ENCODE measurements around the gene TMEM255B. TPM values are rescaled to one million over a fixed set of nuclear protein-coding genes. Genes with fewer than 3 reads are reported as not detected.

TMEM255B gene
- total RNA-seq, 1 experiment from 2014 or later: 2.8 TPM

- Mint-ChIP-seq H3K27me3 (ENCODE audit: low read depth) (peaks cover 3% of the 10 kb centered on the region), H3K4me1 (no peaks in the 10 kb centered on the region), H3K9me3 (peaks cover 18 to 21% of the 10 kb centered on the region in 2 experiments), H3K36me3 (ENCODE audit: insufficient read depth in 1 of 3, low read depth in 3 of 3) (peaks cover 3 to 12% (median 8%) of the 10 kb centered on the region in 3 experiments), H3K27ac (no peak overlapping the region; a peak in 1 of 7 replicates), H3K4me3 (no peak overlapping the region)
- no peak overlapping the region for H2BK20ac ChIP-seq (ENCODE audit: low read depth, low read length, poor library complexity, severe bottlenecking)
- no peak overlapping the region for H3K14ac ChIP-seq (ENCODE audit: insufficient read depth, low read length)
- H2BK15ac ChIP-seq (ENCODE audit: low read depth, low read length): no peak overlapping the region
- H3K23me2 ChIP-seq (ENCODE audit: insufficient read length, low read depth, low read length, poor library complexity, severe bottlenecking): no peaks in the 10 kb centered on the region
- H3K4me2 ChIP-seq (ENCODE audit: insufficient read depth, insufficient read length, low read length): no peak overlapping the region
- no peak for TF ChIP-seq CTCF (conservative IDR thresholded peaks at IDR 0.05)
- no peak overlapping the region for H3K23ac ChIP-seq (ENCODE audit: insufficient read length, low read depth, low read length)
- H4K91ac ChIP-seq (ENCODE audit: insufficient read length, low read depth, low read length): no peak overlapping the region
- H2AK5ac ChIP-seq (ENCODE audit: insufficient read length, low read length): no peak overlapping the region
- H3K4me1 ChIP-seq (ENCODE audit: insufficient read depth, low read length): no peaks in the 10 kb centered on the region
- H3K56ac ChIP-seq (ENCODE audit: insufficient read length, low read depth, low read length): no peak overlapping the region
- no peak overlapping the region for H3K4ac ChIP-seq (ENCODE audit: low read depth, low read length)
- H4K5ac ChIP-seq (ENCODE audit: insufficient read length, low read depth, low read length): no peak overlapping the region
- H3K9ac ChIP-seq (ENCODE audit: extremely low read depth, insufficient read length, low read length): no peak overlapping the region
- H4K8ac ChIP-seq (replicated peaks; ENCODE audit: insufficient read length, low read depth, low read length): no peak overlapping the region
- no peaks in the 10 kb centered on the region for H3K27me3 ChIP-seq (ENCODE audit: insufficient read depth, low read length)
- no peaks in the 10 kb centered on the region for H3K79me2 ChIP-seq (ENCODE audit: insufficient read depth, low read length)
- H2BK12ac ChIP-seq (ENCODE audit: insufficient read length, low read depth, low read length): no peak overlapping the region
- H3K79me1 ChIP-seq (ENCODE audit: insufficient read depth, low read depth, low read length, poor library complexity, severe bottlenecking): no peaks in the 10 kb centered on the region
- no peak overlapping the region for H2BK5ac ChIP-seq (ENCODE audit: insufficient read length, low read length)
- H3T11ph ChIP-seq (ENCODE audit: low read length): no peak overlapping the region
- DNase-seq: no peak
- WGBS (ENCODE audit: extremely low coverage, insufficient read length, low lambda C conversion rate): no CpG with 5 or more reads among the region's 2 CpGs
- no peak overlapping the region for H2AFZ ChIP-seq (ENCODE audit: low read length)
- no peaks in the 10 kb centered on the region for H4K20me1 ChIP-seq (ENCODE audit: control insufficient read depth, insufficient read depth, insufficient read length)
- H2BK120ac ChIP-seq (ENCODE audit: low read depth, low read length, poor library complexity, severe bottlenecking): no peak overlapping the region
- H3K9me3 ChIP-seq (ENCODE audit: control insufficient read depth, low read depth, low read length): no peaks in the 10 kb centered on the region
- H3K27ac ChIP-seq (ENCODE audit: insufficient read length, low read depth, low read length): no peak overlapping the region
- no peak overlapping the region for H3K18ac ChIP-seq (ENCODE audit: insufficient read length, low read depth, low read length)
These were observed 50.9 kb downstream of the TMEM255B start for GRCh38 chr13:113809934-113810333.

All from H9 (cell line).